ENCODE data around the gene SRPX2.
"Not testable (repeated sequence)": the region's sequence is repeated elsewhere in the genome, so short reads cannot be mapped to it uniquely, and the experiment has no call there.

SRPX2 gene

GRCh38 chrX:100704581-100705203 is 60.7 kb downstream of the SRPX2 start:
- no peak for DNase-seq

GRCh38 chrX:100710816-100711215 is 66.8 kb downstream of the SRPX2 start:
- no peak for DNase-seq

DNA sequence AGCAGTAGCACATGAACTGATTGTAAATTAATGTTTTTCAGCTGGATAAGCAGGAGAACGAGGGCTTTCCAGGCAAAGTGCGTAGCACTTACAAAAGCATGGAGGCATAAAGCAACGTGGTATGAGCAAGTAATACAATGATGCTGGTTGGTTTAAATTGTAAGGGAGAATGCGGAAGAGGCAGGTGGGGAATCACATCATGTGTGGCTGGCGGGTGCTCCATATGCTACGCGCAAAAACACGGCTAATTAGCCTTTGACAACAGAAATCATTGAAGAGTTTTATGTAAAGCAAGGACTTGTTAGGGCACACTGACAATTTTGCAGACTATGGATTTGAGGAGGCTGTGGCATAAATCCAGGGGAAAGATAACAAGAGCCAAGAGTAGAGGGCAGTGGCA is 73.4 kb downstream of the SRPX2 start:
- DNase-seq = no peak

DNA sequence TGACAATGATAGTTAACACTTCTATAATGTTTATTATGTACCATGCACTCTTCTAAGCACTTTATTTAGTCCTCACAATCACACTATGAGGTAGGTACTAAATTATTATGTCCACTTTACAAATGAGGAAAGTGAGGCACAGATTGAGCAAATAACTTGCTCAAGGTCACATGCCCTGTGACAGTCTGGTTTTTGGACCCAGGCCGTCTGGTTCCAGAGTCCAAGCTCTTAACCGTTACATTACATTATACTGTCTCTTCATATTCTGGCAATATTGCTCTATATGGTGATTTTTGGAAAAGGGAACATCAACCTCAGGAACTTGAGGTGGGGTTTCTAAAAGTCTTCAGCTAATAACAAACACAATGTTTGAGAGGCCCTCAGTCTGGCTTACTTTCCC is 75.1 kb downstream of the SRPX2 start:
- DNase-seq = no peak

GRCh38 chrX:100720301-100720700 is 76.3 kb downstream of the SRPX2 start:
- no peak for DNase-seq

GRCh38 chrX:100721328-100721727 is 77.3 kb downstream of the SRPX2 start:
- no peak for DNase-seq

GRCh38 chrX:100724006-100724405 is 80.0 kb downstream of the SRPX2 start:
- not testable (repeated sequence) for DNase-seq
